GOT3 (cell line): ENCODE measurements around the gene ZCWPW1.
"Not testable (repeated sequence)": the region's sequence is repeated elsewhere in the genome, so short reads cannot be mapped to it uniquely, and the experiment has no call there.

Source experiments
- DNase-seq: peaks from one replicate; lab custom pipeline; 2025; ENCODE audit warnings: mixed read lengths; lab: John Stamatoyannopoulos, UW

Gene ZCWPW1

GRCh38 chr7:100400041-100400440 lies 28.5 kb downstream of the ZCWPW1 start:
- no peak for DNase-seq

- no peak for DNase-seq
These were observed 30.3 kb downstream of the ZCWPW1 start for GRCh38 chr7:100398239-100398638.

- no peak for DNase-seq
These were observed 31.0 kb downstream of the ZCWPW1 start for GRCh38 chr7:100397315-100398081.

DNA sequence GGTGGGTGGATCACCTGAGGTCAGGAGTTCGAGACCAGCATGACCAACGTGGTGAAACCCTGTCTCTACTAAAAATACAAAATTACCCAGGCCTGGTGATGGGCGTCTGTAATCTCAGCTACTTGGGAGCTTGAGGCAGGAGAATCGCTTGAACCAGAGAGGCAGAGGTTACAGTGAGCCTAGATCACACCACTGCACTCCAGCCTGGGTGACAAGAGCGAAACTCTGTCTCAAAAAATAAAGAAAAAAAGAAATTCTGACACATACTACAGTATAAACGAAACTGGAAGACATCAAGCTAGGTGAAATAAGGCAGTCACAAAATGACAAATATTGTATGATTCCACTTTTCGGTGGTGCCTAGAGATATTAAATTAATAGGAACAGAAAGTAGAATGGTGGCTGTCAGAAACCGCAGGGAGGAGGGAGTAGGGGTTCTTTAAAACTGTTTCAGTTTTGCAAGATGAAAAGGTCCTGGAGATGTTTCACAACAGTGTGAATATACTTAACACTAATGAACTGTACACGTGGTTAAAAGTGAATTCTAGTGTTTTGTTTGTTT lies 32.0 kb downstream of the ZCWPW1 start:
- DNase-seq = no peak

GRCh38 chr7:100394077-100394476 lies 34.4 kb downstream of the ZCWPW1 start:
- no peak for DNase-seq

DNA sequence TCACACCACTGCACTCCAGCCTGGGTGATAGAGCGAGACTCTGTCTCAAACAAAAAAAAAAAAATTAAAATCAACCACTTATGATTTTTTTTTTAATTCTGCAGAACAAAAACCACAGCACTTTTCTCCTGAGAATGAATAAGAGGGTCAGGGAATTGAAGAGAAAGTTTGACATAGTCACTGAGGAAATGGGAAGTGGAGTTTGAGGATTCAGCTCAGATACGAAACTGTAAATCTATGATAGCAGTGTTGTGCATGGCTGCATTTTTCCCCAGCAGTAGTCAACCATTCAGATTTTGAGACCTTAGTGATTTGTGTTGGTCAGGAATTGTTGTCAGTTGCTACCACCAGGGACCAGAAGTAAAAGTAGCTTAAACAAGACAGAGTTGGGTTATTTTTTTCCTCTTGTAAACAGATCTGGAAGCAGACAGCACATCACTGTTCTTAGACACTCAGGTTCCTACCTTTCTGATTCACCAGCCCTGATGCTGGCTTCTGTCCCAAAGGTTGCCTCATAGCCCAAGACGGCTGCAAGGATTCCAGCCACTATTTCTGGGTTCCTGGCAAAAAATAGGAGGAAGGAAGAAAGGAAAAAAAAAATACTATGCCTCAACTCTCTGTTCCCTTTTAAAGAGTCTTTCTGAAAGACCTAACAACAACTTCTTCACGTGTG lies 35.1 kb downstream of the ZCWPW1 start:
- DNase-seq = no peak

DNA sequence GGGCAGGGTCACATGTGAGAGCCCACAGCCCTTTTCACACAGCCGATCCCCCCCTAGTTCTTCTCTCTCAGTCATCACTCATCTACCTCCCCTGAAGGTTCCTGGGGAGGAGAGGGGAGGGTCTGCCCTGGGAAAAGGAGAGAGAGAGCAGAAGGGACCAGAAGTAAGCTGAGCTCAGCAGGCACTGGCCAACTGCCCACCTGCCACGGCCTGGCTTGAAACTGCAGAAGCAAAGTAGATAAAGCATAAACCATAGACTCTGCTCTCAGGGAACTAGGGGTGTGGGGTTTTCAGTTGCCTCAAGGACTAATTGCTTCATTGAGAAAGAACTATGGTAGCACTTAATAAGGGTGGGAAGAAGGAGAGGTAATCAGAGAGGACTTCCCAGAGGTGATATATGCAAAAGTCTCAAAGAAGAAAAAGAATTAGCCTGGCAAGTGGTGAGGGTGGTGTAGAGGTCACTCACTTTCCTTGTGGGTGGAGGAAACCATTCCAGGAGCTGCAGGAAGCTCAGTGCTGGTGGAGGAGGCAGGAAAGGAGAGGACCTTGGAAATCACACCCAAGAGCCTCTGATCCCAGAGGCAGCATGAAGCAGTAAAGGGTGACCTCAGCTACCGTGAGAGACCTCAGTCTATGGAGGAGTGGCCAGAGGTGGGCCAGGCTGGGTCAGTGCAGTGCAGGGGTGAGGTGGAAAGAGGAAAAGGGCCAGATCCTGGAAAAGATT lies 38.1 kb downstream of the ZCWPW1 start:
- DNase-seq = no peak

- DNase-seq = no peak
These were observed 38.9 kb downstream of the ZCWPW1 start for GRCh38 chr7:100389437-100390088.

- no peak for DNase-seq
These were observed 40.8 kb downstream of the ZCWPW1 start for GRCh38 chr7:100387695-100388094.

- no peak for DNase-seq
These were observed 41.6 kb downstream of the ZCWPW1 start for GRCh38 chr7:100386940-100387339.

GRCh38 chr7:100384628-100385294 lies 43.7 kb downstream of the ZCWPW1 start:
- no peak for DNase-seq

DNA sequence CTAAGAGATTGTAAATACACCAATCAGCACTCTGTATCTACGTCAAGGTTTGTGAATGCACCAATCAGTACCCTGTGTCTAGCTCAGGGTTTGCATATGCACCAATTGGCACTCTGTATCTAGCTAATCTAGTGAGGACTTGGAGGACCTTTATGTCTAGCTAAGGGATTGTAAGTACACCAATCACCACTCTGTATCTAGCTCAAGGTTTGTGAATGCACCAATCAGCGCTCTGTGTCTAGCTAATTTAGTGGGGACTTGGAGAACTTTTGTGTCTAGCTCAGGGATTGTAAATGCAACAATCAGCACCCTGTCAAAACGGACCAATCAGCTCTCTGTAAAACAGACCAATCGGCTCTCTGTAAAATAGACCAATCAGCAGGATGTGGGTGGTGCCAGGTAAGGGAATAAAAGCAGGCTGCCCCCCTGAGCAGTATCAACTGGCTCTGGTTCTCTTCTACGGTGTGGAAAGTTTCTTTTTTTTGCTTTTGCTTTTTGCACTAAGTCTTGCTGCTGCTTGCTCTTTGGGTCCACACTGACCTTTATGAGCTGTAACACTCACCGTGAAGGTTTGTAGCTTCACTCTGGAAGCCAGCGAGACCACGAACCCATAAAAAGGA lies 46.2 kb downstream of the ZCWPW1 start:
- not testable (repeated sequence) for DNase-seq

DNA sequence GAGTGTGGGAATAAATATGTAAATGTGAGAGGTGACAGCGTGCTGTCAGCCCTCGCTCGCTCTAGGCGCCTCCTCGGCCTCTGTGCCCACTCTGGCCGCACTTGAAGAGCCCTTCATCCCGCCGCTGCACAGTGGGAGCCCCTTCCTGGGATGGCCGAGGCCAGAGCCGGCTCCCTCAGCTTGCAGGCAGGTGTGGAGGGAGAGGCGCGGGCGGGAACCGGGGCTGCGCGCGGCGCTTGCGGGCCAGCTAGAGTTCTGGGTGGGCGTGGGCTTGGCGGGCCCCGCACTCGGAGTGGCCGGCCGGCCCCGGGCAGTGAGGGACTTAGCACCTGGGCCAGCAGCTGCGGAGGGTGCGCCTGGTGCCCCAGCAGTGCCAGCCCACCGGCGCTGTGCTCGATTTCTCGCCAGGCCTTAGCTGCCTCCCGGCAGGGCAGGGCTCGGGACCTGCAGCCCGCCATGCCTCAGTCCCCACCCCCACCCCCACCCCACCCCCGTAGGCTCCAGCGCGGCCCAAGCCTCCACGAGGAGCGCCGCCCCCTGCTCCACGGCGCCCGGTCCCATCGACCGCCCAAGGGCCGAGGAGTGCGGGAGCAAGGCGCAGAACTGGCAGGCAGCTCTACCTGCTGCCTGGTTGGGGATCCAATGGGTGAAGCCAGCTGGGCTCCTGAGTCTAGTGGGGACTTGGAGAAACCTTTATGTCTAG lies 46.8 kb downstream of the ZCWPW1 start:
- not testable (repeated sequence) for DNase-seq

- DNase-seq = no peak
These were observed 48.3 kb downstream of the ZCWPW1 start for GRCh38 chr7:100380196-100380595.

GRCh38 chr7:100378114-100378755 lies 50.3 kb downstream of the ZCWPW1 start:
- no peak for DNase-seq

DNA sequence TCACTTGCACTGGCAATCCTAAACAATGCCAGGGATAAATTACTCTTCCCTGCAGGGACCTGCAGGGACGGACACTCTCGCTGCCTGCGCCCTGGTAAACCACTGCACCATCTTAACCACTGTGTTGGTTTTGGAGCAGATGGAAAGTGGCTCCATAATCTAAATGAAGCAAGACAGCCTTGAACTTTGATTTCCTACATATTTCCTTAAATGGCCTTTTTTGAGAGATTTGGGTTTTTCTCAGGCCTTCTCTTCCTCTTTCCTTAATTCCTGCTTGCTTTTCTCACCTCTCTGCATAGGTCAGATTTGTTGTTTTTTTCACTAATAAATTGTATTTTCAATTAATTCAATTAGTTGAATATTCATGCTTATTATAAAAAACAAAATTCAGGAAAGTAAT lies 52.4 kb downstream of the ZCWPW1 start:
- no peak for DNase-seq

DNA sequence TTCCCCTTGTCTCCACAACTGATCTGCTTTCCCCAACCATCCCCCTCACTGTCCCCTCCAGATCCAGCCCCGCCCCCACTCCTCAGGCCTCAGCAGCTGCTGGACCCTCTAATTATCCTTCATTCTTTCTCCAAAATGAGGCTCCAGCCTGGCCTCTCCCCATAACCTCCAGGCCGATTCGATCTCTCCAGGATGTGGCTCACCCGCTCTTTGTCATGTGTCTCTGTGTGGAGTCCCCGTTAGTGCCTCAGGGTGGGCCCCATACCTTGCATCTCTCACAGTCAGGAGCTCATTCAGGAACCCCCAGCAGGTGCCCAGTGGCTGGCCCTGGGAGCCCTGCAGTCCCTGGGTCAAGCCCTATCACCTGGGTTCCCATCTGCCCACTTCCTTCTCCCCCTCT lies 53.9 kb downstream of the ZCWPW1 start:
- no peak for DNase-seq

DNA sequence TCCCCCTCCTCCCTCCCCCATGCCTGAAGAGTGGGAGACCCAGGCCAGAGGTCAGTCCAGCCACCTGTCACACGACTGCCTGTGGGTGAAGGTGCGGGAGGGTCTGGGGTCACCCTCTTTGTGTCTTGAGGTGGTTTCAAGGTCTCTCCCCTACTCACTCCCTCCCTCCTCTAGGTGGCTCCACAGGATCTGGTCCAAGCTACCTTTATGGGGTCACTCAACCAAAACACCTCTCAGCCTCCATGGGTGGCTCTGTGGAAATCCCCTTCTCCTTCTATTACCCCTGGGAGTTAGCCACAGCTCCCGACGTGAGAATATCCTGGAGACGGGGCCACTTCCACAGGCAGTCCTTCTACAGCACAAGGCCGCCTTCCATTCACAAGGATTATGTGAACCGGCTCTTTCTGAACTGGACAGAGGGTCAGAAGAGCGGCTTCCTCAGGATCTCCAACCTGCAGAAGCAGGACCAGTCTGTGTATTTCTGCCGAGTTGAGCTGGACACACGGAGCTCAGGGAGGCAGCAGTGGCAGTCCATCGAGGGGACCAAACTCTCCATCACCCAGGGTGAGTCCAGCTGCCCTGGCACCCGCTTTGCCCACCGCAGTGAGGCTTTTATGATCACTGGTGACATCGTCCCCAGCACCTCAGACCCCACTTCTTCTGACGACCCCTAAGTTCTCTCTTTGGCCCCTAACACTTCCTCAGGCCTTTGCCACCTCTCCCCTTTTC lies 54.5 kb downstream of the ZCWPW1 start:
- not testable (repeated sequence) for DNase-seq

- DNase-seq = no peak
These were observed 55.2 kb downstream of the ZCWPW1 start, which contains the start of gene PILRA for GRCh38 chr7:100373261-100373831. Gene PILRA (plus strand): TSS chr7:100373487. CDS start chr7:100373657, 170 bp downstream.
